ENCODE results near the gene CALCOCO2. TPM values are rescaled to one million over a fixed set of nuclear protein-coding genes. Genes with fewer than 3 reads are reported as not detected.

CALCOCO2 gene
- total and polyA plus RNA-seq, 2 experiments from 2014 or later = 14.4 to 16.3 TPM

GRCh38 chr17:48878920-48879898, 48.4 kb downstream of the CALCOCO2 start:
- Mint-ChIP-seq H3K27me3 (ENCODE audit: insufficient read depth, low read depth, poor library complexity) (peaks cover 2% of the 10 kb centered on the region), H3K4me3 (no peak overlapping the region), H3K4me1 (no peaks in the 10 kb centered on the region), H3K27ac (no peak overlapping the region), H3K9me3 (no peaks in the 10 kb centered on the region), H3K36me3 (ENCODE audit: low read depth) (no peaks in the 10 kb centered on the region)
- H3K4me1 ChIP-seq (ENCODE audit: insufficient read depth) = no peaks in the 10 kb centered on the region
- H4K20me1 ChIP-seq (replicated peaks; ENCODE audit: insufficient read depth) = no peaks in the 10 kb centered on the region
- H3K27ac ChIP-seq (ENCODE audit: low read depth) = no peak overlapping the region
- H3K36me3 ChIP-seq (ENCODE audit: insufficient read depth) = no peaks in the 10 kb centered on the region
- no peaks in the 10 kb centered on the region for H3K9me2 ChIP-seq (ENCODE audit: insufficient read depth)
- peak; percentile 92 for DNase-seq (ENCODE audit: low spot score)
- H3K79me2 ChIP-seq (replicated peaks; ENCODE audit: insufficient read depth) = no peaks in the 10 kb centered on the region
- 0 out of 2 replicates have a peak, but pooled peaks cover 2% of the 10 kb centered on the region for H3F3A ChIP-seq (replicated peaks; ENCODE audit: low read depth)
- TF ChIP-seq ZNF114 (CRISPR knock-in tag; IDR thresholded peaks at IDR 0.05) (no peak), ZNF462 (CRISPR knock-in tag; IDR thresholded peaks at IDR 0.05) (no peak), EZH2phosphoT487 (IDR thresholded peaks at IDR 0.05; ENCODE audit: unreplicated experiment) (no peak), CREB1 (CRISPR knock-in tag; IDR thresholded peaks at IDR 0.05; ENCODE audit: low read depth) (no peak), CTCF (conservative IDR thresholded peaks at IDR 0.05; ENCODE audit: low read depth in 2 of 2) (peak; percentile 97 to 99), REST (IDR thresholded peaks at IDR 0.05; ENCODE audit: unreplicated experiment) (no peak)
- H2AFZ ChIP-seq = no peak overlapping the region; the same call in 1 of the 2 replicates
- H3K4me2 ChIP-seq = no peak overlapping the region
- no peak overlapping the region for H3K4me3 ChIP-seq
- peak; percentile 92 for ATAC-seq
- H3K27me3 ChIP-seq (ENCODE audit: insufficient read depth) = no peaks in the 10 kb centered on the region
